Smooth muscle cell (in vitro differentiated cells): ENCODE results near the gene ARL6IP5. TPM values are rescaled to one million over a fixed set of nuclear protein-coding genes. Genes with fewer than 3 reads are reported as not detected.

Source experiments
- DNase-seq: peaks from one replicate; lab custom pipeline; 2025; ENCODE audit not compliant: unreplicated experiment; lab: John Stamatoyannopoulos, UW
- H2AFZ ChIP-seq: fragments of 200-600 bp; sonication (generic); 2 replicates; pipeline ENCODE4 v1.6.0; 2016; ENCODE audit warnings: antibody characterized with exemption, low read depth, mild to moderate bottlenecking
- H3F3A ChIP-seq: fragments of 200-600 bp; sonication (generic); 2 replicates; pipeline ENCODE4 v1.6.0; 2017; ENCODE audit warnings: antibody characterized with exemption, low read depth
- H3K27ac ChIP-seq: fragments of 200-600 bp; sonication (generic); 2 replicates; pipeline ENCODE4 v1.5.1; 2016; ENCODE audit warnings: low read depth, mild to moderate bottlenecking
- H3K27me3 ChIP-seq: fragments of 200-600 bp; sonication (generic); 2 replicates; pipeline ENCODE4 v1.6.1; 2016; ENCODE audit warnings: low read depth, mild to moderate bottlenecking
- H3K36me3 ChIP-seq: fragments of 200-600 bp; sonication (generic); 2 replicates; pipeline ENCODE4 v1.5.1; 2016; ENCODE audit warnings: low read depth
- H3K4me1 ChIP-seq: fragments of 200-600 bp; sonication (generic); 2 replicates; pipeline ENCODE4 v1.5.1; 2016; ENCODE audit warnings: low read depth
- H3K4me2 ChIP-seq: fragments of 200-600 bp; sonication (generic); 2 replicates; pipeline ENCODE4 v1.6.0; 2016; ENCODE audit warnings: mild to moderate bottlenecking
- H3K4me3 ChIP-seq: fragments of 200-600 bp; sonication (generic); 2 replicates; pipeline ENCODE4 v1.5.1; 2016; ENCODE audit warnings: mild to moderate bottlenecking
- H3K79me2 ChIP-seq: fragments of 200-600 bp; sonication (generic); 2 replicates; pipeline ENCODE4 v1.6.0; 2016; ENCODE audit warnings: low read depth, mild to moderate bottlenecking
- H3K9ac ChIP-seq: fragments of 200-600 bp; sonication (generic); 2 replicates; pipeline ENCODE4 v1.6.0; 2016; ENCODE audit warnings: low read depth
- H3K9me3 ChIP-seq: fragments of 200-600 bp; sonication (generic); replicated peaks from 2 replicates; pipeline ENCODE4 v1.5.1; 2016; ENCODE audit warnings: low read depth
- H4K20me1 ChIP-seq: fragments of 200-600 bp; sonication (generic); 2 replicates; pipeline ENCODE4 v1.6.0; 2016; ENCODE audit warnings: low read depth
- WGBS: methylation state at CpG from one replicate; pipeline ENCODE4 v1.1.7; 2016; ENCODE audit warnings: low lambda C conversion rate; 5-methylcytosine and 5-hydroxymethylcytosine counted together
- polyA plus RNA-seq: library from polyadenylated mRNA; unstranded; fragments of >200 nt; fragmentation: Nextera tagmentation; extraction: Ambion mirVana; gene quantifications from 2 replicates; pipeline ENCODE4 v1.2.1, GENCODE V29; 2016
- total RNA-seq: library from RNA; depleted of rRNA; stranded (reverse); fragments of >200 nt; gene quantifications from 2 replicates; pipeline ENCODE4 v1.2.3, GENCODE V29; 2014
- TF ChIP-seq, protein P1 (sequence below): fragments of 200-600 bp; sonication (generic); IDR thresholded peaks from 2 replicates; pipeline ENCODE4 v1.5.1; 2017; ENCODE audit warnings: borderline replicate concordance, mild to moderate bottlenecking, antibody characterized with exemption; ENCODE audit not compliant: insufficient read depth, poor library complexity, severe bottlenecking

ARL6IP5 gene
- total and polyA plus RNA-seq, 2 experiments from 2014 or later: 73.9 to 83.9 TPM

DNA sequence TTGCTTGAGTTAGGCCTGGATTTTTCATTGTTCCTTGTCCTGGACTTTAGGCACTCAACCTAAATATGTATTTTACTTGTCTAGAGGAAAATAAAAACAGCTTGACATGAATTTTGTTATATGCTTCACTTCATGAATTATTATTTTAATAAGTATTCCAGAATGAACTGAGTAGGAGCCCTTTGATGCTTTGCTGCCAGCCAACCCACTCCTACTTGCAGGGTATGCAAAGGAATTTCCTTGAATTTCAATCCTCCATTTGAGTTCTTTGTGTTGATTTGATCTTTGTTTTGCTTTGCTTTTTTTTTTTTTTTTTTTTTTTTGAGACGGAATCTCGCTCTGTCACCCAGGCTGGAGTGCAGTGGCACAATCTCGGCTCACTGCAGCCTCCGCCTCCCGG lies 11.6 kb downstream of the ARL6IP5 start:
- no peaks in the 10 kb centered on the region for H3K36me3 ChIP-seq
- no peaks in the 10 kb centered on the region for H3K27me3 ChIP-seq
- no peak overlapping the region for H3K9ac ChIP-seq
- H3K4me1 ChIP-seq: peaks cover 12% of the 10 kb centered on the region
- peak overlapping the region; percentile 28 for H3K27ac ChIP-seq
- no peak for DNase-seq
- no peak overlapping the region for H3K4me2 ChIP-seq
- no peak overlapping the region for H2AFZ ChIP-seq
- H3K4me3 ChIP-seq: no peak overlapping the region
- WGBS: 93% methylated on average over 5 of the region's 5 CpGs
- peaks cover 84% of the 10 kb centered on the region for H4K20me1 ChIP-seq
- TF ChIP-seq, protein P1, sequence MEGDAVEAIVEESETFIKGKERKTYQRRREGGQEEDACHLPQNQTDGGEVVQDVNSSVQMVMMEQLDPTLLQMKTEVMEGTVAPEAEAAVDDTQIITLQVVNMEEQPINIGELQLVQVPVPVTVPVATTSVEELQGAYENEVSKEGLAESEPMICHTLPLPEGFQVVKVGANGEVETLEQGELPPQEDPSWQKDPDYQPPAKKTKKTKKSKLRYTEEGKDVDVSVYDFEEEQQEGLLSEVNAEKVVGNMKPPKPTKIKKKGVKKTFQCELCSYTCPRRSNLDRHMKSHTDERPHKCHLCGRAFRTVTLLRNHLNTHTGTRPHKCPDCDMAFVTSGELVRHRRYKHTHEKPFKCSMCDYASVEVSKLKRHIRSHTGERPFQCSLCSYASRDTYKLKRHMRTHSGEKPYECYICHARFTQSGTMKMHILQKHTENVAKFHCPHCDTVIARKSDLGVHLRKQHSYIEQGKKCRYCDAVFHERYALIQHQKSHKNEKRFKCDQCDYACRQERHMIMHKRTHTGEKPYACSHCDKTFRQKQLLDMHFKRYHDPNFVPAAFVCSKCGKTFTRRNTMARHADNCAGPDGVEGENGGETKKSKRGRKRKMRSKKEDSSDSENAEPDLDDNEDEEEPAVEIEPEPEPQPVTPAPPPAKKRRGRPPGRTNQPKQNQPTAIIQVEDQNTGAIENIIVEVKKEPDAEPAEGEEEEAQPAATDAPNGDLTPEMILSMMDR: no peak
- H3F3A ChIP-seq: no peaks in the 10 kb centered on the region
- no peaks in the 10 kb centered on the region for H3K9me3 ChIP-seq
- H3K79me2 ChIP-seq: peaks cover 44% of the 10 kb centered on the region

GRCh38 chr3:69097407-69098086 lies 12.8 kb downstream of the ARL6IP5 start:
- Histone ChIP-seq H4K20me1 (peaks cover 72% of the 10 kb centered on the region), H3K27me3 (no peaks in the 10 kb centered on the region), H3K79me2 (peaks cover 35% of the 10 kb centered on the region), H3K36me3 (no peaks in the 10 kb centered on the region), H3K9ac (no peak overlapping the region), H2AFZ (no peak overlapping the region), H3K27ac (no peak overlapping the region), H3K4me1 (peaks cover 6% of the 10 kb centered on the region), H3F3A (no peaks in the 10 kb centered on the region), H3K9me3 (no peaks in the 10 kb centered on the region), H3K4me2 (no peak overlapping the region), H3K4me3 (no peak overlapping the region)
- no peak for DNase-seq
- 92% methylated on average over 9 of the region's 9 CpGs for WGBS
- TF ChIP-seq, protein P1: no peak

DNA sequence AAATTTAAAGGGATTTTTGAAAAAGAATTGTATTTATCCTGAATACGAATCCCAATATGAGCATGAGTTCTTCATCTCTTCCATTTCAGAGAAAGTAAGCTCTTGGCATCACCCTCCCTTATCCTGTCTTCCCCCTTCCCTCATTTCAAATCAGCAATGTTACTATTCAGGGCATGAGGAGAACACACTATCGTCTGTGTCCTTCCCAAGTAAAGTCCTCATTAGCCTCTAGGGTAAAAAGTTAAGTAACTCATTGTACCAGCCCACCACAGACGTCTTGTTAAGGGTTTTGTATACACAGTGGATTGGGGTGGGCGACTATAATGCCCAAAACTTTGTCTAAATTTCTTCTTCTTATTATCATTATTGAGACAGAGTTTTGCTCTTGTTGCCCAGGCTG lies 14.8 kb downstream of the ARL6IP5 start:
- Histone ChIP-seq H3K4me2 (no peak overlapping the region), H3K4me1 (peaks cover 6% of the 10 kb centered on the region), H3K4me3 (no peak overlapping the region), H3K27me3 (no peaks in the 10 kb centered on the region), H3K36me3 (no peaks in the 10 kb centered on the region), H3K79me2 (peaks cover 27% of the 10 kb centered on the region), H2AFZ (no peak overlapping the region), H3K9me3 (no peaks in the 10 kb centered on the region), H3F3A (no peaks in the 10 kb centered on the region), H4K20me1 (peaks cover 52% of the 10 kb centered on the region), H3K27ac (no peak overlapping the region), H3K9ac (no peak overlapping the region)
- TF ChIP-seq, protein P1: no peak
- DNase-seq: no peak
- 92% methylated on average over 4 of the region's 4 CpGs for WGBS

- Histone ChIP-seq H3K27me3 (no peaks in the 10 kb centered on the region), H3K4me2 (no peak overlapping the region), H3K4me3 (no peak overlapping the region), H2AFZ (no peak overlapping the region), H3K36me3 (no peaks in the 10 kb centered on the region), H3K4me1 (no peaks in the 10 kb centered on the region), H3K79me2 (peaks cover 21% of the 10 kb centered on the region), H3K9ac (no peak overlapping the region), H4K20me1 (peaks cover 28% of the 10 kb centered on the region), H3F3A (no peaks in the 10 kb centered on the region), H3K9me3 (no peaks in the 10 kb centered on the region), H3K27ac (peak overlapping the region; percentile 43)
- no peak for DNase-seq
- TF ChIP-seq, protein P1: no peak
- 73% methylated on average over 4 of the region's 4 CpGs for WGBS
These were observed 17.6 kb downstream of the ARL6IP5 start for GRCh38 chr3:69102384-69102783.
